Activated CD4-positive, alpha-beta T cell treated with anti-CD3 and anti-CD28 coated beads, Interleukin-2, Interleukin-6, amounts not matched to agents 100 ng/mL and 50 ng/mL, durations not matched to agents 16 hours and 8 hours (primary cell): ENCODE results near the gene LTA4H.

ENCODE experiments used
- DNase-seq: peaks from one replicate; pipeline ENCODE4 v3.0.0-alpha.2; 2020

Gene LTA4H

DNA sequence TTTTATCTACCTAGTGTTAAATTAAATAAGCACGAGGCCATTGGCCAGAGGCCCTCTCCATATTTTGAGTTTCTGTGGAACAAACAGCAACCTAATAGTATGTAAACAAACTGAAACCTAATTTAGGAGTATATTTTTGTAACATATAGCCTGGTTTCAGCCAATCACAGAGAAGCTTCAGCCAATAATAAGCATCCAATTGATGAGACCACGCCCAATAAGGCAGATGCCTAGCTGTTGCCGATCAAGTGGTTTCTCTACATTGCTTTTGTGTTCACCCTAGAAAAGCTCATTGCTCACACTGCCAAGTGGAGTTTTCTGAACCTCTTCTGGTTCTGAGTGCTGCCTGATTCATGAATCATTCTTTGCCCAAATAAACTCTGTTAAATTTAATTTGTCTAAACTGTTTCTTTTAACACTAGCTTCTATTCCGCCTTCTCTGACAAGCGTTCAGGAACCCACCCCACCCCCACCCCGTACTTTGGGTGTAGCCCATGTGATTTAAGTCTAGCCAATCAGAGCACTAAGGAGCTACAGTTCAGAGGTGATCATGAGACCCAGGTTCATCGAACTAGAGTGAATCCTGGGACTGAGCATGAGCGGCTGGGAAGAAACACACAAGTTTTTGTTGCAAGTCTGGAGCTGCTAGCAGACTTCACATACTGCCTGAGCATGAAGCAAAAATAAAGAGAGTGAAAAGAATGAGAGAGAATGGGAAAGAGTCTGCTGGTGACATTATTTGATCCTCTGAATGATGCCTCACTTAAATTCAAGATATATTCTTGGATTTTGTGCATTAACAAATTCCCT, 21.5 kb upstream of the LTA4H start:
- DNase-seq, result no peak

DNA sequence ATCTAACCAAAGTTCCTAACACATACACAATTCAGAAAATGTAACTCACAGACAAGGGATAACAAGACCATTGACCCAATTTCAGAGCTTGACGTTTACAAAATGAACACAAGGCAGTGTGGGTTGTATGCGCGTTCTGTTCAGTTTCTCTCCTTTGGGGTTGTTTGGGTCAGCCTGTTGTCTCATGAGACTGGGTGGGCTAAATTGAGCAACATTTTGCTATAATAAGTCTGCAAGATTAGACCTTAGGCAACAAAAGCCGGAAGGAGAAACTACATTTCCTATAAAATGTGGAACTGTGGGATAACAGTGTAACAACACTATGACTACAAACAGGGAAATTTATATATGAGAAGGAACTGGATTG, 18.8 kb upstream of the LTA4H start:
- no peak for DNase-seq

DNA sequence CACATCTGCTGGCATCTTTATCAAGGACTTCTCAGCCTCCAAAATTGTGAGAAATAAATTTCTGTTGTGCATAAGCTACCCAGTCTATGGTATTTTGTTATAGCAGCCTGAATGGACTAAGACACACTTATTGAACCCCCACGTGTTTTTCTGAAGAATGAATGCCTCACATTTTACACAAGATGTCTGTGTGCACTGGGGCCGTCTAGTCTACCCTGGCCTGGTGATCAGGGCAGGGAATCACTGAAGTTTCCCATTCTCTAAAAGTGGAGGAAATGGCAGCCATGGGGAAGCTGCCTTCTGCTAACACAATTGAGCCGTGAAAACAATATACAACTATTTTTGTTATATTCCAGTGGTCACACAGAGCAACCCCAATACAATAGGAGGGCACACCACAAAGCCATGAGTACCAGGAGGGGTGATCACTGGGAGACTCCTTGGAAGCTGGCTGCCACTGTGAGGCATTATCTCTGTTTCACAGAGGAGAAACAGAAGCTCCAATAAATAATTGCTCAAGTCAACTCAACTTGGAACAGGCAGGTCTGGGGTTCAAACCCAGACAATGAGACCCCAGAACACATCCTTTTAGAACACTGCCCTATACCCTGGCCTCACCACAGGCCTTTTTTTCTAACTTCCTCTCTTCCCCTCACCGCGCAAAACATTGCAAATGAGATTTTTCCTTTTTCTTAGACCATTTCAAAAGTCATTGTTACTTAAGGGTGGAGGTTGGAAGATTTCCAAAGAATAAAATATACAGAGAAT, 18.3 kb upstream of the LTA4H start:
- DNase-seq, result no peak

DNA sequence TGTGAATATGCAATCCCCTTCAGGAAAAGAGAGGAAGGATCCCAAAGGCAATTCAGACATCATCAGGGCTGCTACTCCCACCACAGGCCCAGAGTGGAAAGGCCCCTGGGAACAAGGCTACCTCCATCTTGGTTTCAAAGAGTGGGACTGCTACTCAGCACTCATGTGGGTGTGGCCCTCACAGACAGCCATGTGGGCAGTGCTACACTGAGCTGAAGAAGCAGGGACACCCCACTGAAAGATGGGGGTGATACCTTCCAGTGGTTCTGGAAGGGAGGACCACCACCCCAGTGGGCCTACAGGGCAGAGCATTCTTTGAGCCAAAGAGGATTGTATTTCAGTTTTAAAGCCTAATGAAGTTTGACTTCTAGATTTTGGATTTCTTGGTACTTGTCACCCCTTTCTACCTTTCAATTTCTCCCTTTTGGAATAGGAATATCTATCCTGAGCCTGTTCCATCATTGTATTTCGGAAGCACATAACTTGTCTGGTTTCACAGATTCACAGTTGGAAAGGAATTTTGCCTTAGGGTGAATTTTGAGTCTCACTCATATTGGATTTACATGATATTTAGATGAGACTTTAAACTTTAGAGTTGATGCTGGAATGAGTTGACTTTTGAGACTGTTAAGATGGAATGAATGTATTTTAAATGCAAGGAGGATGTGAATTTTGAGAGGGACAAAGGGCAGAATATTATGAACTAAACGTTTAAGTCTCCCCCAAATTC, 16.5 kb upstream of the LTA4H start:
- no peak for DNase-seq

DNA sequence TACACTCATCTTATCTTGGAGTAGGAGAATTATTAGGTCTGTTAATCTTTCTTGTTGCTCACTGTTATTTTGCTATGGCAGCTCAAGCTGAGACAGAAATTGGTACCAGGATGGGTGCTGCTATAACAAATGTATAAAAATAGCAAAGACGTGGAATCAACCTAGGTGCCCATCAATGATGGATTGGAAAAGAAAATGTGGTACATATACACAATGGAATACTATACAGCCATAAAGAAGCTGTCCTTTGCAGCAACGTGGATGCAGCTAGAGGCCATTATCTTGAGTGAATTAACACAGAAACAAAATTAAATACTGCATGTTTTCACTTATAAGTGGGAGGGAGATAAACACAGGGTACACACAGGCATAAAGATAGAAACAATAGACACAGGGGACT, 14.8 kb upstream of the LTA4H start:
- DNase-seq, result no peak

DNA sequence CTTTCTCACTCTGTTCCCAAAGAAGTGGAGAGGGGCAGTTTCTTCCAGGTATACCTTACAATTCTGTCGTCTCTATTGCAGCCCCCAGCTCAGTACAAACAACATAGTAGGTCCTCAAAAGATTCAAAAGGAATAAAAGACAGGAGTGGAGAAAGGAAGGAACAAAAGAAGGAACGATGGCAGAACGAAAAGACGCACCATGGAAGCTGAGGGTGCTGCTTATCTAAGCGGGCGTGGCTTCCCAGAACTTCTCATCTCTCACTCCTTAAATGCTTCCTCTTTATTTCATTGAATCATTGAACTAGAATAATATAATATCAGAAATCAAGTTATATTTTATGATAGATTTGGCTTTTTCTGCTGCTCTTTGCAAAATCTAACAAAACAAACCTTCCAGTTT, 13.7 kb upstream of the LTA4H start:
- no peak for DNase-seq

DNA sequence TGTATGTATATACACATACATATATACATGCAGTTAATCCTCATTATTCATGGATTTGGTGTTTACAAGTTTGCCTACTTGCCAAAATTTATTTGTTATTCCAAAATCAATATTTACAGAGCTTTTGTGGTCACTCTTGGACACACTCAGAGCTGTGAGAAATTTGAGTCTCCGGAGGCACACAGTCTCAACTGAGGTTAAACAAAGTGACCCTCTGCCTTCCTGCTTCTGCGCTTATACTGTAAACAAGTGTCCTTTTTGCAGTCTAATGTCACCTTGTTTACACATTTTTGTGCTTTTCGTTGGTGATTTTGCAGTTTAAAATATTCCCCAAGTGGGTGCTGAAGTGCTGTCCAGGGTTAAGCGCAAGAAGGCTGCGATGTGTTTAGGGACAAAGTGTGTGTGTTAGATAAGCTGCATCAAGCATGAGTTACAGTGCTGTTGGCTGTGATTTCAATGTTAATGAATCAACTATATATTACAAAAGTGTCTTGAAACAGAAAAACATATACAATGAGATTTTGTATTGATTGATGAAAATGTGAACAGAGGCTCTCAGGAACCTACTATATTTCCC, 13.1 kb upstream of the LTA4H start:
- no peak for DNase-seq

DNA sequence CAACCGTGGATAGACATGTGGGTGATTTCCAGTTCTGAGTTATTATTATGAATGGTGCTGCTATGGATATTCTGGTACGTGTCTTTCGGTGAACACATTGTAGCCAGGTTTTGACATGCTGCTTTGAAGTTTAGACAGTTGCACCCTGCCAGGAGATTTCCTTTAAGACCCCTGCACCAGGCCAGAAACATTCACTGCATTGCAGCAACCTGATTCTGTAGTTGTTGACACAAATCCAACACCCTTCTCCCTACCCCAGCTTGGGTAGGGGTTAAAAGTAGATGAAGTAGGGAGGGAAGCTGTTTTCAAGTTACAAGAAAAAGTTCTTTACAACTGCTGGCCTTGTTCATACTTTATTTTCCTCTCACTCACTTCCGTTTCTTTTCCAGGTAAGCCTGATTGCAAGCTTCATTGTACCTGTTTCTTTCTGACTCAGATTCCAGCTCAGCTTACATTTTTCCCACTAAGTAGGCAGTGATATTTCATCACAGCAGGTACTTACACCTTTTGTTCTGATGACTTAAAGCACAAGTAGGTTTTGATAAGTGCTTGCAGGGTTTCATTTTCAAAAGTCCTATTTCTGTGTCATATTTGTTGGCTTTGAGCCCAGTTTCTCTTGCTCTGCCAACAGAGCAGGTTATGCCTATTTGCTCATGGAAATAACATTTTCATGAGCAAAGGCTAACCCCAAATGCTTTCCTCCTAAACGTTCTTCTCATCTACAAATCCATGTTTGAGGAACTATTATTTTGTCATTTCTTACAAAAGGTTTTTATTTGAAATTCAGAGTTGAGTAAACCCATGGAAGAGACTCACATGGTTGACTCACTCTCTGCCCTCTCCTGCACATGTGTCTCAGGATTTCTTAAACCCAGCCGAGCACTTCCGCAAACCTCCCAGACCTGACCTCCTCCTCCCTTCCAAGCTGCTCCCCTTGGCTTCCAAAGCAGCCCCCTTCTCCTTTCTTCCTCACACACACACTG, 12.1 kb upstream of the LTA4H start:
- DNase-seq, result peak; percentile 79

DNA sequence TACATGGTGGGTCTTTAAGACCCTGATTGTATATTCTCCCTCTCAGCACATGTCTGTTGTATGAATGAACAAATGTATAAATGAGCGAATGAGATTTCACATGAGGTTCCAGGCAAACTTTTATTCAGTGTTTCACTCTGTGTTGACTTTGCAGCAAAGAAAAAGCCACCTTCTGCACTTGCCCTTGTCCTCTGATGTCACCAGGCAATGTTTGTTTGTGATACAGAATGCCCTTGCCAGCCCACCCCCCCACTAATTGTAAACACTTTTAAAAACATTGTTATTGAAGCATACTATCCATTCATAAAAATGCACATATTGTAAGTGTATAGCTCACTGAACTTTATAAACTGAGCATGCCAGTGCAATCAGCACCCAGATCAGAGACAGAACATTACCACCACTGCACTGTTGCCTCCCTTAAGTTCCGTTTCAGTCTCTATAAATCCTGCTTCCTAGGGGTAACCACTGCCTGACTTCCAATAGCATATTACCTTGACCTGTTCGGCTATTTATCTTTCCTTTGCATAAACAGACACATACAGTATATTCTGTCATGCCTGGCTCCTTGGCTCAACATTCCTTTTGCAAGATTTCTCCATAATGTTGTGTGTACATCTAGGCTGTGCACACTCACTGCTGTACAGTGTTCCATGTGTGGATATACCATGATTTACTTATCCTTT, 11.3 kb upstream of the LTA4H start:
- no peak for DNase-seq

DNA sequence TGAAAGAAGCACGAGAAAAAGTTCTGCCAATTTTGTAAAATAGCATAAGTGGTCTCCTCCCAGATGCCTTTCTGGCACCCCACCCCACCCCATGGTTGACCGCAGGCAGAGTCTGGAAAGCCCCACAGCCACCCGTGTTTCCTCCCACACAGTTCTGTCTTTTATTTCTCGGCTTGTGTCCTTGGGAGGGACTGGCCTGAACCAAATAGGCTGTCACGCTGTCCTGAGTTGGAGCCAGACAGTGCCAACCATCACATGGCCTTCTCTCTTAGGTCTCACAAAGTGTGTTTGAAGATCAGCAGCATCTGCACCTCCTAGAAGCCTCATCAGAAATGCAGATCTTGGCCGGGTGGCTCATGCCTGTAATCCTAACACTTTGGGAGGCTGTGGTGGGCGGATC, 10.2 kb upstream of the LTA4H start:
- no peak for DNase-seq

DNA sequence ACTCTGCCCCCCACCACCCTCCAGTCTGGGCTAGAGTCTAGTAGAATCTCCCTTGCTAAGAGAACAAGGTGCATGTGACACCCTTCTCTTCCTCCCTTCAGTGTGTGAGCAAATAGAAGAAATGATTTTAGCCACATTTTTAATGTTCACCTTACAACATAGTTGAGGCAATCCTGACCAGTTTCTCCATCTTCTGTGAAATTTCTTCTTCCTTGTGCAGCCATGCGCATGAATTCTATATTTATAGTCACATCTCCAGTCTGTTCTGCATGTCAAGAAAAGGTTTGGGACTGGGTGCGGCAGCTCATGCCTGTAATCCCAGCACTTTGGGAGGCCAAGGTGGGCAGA, 9.5 kb upstream of the LTA4H start:
- DNase-seq, result no peak

DNA sequence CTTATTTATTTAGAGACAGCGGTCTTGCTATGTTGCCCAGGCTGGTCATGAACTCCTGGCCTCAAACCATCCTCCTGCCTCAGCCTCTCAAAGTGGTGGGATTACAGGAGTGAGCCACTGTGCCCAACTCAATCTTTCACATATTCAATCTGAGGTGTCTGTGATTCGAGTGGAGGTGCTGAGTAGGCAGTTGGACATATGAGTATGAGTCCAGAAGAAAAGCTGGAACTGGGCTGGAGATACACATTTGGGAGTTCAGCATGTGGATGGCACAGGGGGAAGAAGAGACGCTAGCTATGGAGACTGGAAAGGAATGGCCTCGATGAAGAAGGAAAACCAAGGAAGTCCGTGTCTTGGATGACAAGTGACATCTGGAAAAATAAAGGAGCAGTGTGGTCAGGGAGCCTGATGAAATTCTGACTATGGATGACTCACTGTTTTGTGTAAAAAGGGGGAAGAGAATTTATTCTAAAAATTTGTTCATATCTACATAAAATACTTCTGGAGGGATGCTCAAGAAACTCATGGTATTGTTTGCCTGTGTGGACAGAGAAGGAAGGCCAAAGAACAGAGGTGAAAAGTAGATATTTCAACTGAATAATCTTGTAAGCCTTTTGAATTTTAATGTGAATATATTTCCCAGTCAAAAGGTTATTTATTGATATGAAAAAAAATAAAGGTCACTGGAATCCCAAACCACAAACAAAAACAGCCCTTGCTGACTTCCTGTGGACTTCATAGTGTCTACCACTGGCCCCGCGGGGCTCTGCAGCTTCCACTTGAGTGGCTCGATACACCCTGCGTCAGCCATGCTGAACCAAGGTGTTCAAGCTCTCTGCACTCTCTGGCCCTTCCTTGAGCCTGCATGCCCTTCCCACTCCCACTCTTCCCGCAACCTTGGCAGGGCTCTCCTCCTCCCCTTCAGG, 8.9 kb upstream of the LTA4H start:
- DNase-seq, result no peak

DNA sequence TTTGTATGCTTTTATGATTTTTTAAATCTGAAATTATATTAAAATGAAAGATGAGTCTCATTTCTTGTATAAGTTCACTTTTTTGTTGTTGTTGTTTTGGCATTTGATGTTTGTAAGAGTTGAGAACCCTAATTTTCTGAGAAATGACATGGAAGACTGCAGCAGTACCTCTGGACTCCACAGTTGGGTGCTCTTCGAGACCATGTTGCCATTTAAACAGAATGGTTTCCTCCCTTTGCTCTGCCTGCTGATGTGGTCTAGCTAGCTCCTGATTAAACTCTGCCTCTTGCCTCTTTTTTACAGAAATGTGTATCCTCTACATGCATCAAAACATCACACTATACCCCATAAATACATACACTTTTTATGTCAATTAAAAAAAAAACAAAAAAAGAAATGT, 5.8 kb upstream of the LTA4H start:
- no peak for DNase-seq

DNA sequence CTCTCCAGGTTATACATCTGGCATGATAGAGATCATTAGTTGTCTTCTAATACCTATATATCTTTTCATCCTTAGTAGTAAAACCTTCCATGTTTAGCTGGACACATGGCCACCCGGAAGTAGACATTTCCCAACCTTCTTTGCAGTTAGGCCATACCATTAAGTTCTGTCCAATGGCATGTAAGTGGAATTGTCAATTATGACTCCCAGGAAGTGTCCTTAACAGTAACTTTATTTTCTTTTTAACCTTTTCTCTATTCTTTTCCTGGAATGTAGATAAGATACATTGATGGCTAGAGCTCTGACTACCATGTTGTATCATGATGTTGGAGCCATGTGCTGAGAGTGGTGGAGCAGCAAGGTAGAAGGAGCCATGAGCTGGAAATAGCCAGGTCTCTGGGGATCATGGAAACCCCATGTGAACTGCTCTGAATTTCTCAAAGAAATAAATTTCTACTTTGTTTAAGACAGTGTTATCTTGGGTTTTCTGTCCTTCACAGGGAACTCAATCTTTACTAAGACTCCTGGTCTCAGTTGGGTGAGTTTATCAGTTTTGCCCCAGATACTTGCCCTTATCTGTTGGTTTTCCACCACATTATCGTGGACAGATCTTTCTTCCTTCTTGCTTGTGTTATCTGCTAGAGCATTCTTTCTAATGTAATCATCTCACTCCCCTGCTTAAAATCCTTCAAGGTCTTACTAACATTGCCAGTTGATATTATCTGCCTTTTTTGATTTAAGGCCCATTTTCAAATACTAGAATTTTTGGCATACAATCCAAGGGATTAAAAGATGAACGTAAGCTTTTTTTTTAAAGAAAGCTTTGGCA, 5.1 kb upstream of the LTA4H start:
- no peak for DNase-seq

DNA sequence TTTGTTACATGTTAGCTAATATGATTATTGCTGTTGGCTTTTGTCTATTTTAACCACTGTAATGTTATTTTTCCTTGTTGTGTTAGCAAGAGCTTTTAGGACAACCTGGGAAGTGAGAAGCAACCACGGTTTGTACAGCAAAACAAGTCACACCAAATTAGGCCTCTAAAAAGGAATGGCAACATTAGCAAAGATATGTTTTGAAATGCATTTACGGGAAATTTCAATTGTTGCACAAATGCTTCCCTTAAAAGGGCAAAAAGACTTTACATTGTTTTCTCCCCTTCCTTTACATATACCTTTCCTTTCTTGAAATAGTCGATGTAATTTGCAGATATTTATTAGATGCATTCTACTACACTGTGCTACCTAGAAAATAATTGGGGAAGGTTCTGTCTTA, 4.1 kb upstream of the LTA4H start:
- DNase-seq, result no peak

DNA sequence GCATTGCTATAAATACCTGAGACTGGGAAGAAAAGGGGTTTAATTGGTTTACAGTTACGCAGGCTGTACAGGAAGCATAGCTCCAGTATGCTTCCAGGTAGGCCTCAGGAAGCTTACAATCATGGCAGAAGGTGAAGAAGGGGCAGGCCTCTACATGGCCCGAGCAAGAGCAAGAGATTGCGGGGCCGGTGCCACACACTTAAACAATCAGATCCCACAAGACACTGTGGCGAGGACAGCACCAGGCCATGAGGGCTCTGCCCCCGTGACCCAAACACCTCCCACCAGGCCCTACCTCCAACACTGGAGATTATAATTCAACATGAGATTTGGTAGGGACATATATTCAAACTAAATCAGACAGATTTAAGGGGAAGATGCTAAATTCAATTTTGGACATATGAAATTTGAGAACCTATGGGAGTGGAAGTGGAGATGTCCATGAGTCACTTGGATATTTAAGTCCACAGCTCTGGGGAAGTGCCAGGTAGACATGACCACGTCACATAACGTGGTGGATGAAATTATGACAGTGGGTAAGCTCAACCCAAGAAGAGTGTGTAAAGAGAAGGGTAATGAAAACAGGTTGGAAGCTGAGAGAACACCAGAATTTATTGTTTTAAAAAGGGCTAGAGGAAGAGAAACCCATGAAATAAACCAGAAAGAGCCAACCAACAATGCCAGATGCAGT, 1.5 kb upstream of the LTA4H start:
- no peak for DNase-seq

DNA sequence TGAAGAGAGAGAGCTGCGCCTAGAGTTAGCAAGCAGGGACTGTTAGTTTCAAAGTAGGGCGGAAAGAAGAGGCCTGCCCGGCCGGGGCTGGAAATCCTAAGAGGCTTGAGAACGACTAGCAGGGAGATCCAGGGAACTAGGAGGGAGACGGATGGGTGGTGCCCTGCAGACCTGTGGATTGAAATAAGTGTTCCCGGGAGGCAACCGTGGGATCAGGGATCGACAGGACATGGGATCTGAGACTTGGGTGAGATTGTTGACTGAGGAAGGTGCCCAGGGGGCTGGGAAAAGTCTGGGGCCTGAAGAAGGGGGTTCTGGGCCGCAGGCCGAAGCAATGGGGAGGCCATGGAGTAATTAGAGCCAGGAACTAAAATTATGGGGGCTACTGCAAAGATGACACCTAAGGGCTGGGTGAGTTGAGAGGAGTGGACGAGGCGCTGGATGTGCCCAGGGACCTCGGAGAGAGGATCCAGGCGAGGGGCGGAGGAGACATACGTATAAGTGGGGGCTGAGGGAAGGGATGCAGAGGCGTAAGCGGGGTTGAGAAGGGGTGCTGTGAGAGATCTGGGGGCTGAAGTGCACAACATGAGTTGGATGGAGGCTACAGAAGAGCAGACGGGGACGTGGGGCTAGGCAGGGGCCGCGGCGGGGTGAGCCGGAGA, 635 bp downstream of the LTA4H start:
- DNase-seq, result no peak
